ENCODE data around the gene RARS2. TPM values are rescaled to one million over a fixed set of nuclear protein-coding genes. Genes with fewer than 3 reads are reported as not detected.
"Not testable (repeated sequence)": the region's sequence is repeated elsewhere in the genome, so short reads cannot be mapped to it uniquely, and the experiment has no call there.

Gene RARS2
- total RNA-seq (2014; rRNA removed): 32.5 and 36.4 TPM in 2 replicates
- polyA plus RNA-seq (2012): 32.0 TPM

GRCh38 chr6:87589693-87590416 lies at the start of gene RARS2, which contains the start of gene ORC3:
TSS of gene RARS2 (minus strand) at chr6:87589987. CDS start at chr6:87589957, 30 bp downstream.
TSS of gene ORC3 (plus strand) at chr6:87590135. CDS start at chr6:87590169, 34 bp downstream.
- DNase-seq (ENCODE audit: low read depth): peak; percentile 89

GRCh38 chr6:87639373-87639772 lies 49.6 kb upstream of the RARS2 start:
- DNase-seq (ENCODE audit: low read depth): no peak

GRCh38 chr6:87637106-87637505 lies 47.3 kb upstream of the RARS2 start:
- DNase-seq (ENCODE audit: low read depth): no peak

GRCh38 chr6:87636315-87636714 lies 46.5 kb upstream of the RARS2 start:
- no peak for DNase-seq (ENCODE audit: low read depth)

GRCh38 chr6:87633851-87634250 lies 44.1 kb upstream of the RARS2 start:
- no peak for DNase-seq (ENCODE audit: low read depth)

GRCh38 chr6:87630746-87631145 lies 41.0 kb upstream of the RARS2 start:
- DNase-seq (ENCODE audit: low read depth): no peak

GRCh38 chr6:87628881-87629280 lies 39.1 kb upstream of the RARS2 start:
- peak; percentile 2 for DNase-seq (ENCODE audit: low read depth)

GRCh38 chr6:87628424-87628823 lies 38.6 kb upstream of the RARS2 start:
- no peak for DNase-seq (ENCODE audit: low read depth)

- peak; percentile 3 for DNase-seq (ENCODE audit: low read depth)
Measured at GRCh38 chr6:87623248-87623647, 33.5 kb upstream of the RARS2 start.

GRCh38 chr6:87618531-87618930 lies 28.7 kb upstream of the RARS2 start:
- DNase-seq (ENCODE audit: low read depth): no peak

- DNase-seq (ENCODE audit: low read depth): no peak
Measured at GRCh38 chr6:87617405-87617804, 27.6 kb upstream of the RARS2 start.

- DNase-seq (ENCODE audit: low read depth): not testable (repeated sequence)
Measured at GRCh38 chr6:87613018-87613417, 23.2 kb upstream of the RARS2 start.

- no peak for DNase-seq (ENCODE audit: low read depth)
Measured at GRCh38 chr6:87608802-87609201, 19.0 kb upstream of the RARS2 start.

- DNase-seq (ENCODE audit: low read depth): no peak
Measured at GRCh38 chr6:87606199-87606598, 16.4 kb upstream of the RARS2 start.

GRCh38 chr6:87600576-87600975 lies 10.8 kb upstream of the RARS2 start:
- DNase-seq (ENCODE audit: low read depth): no peak

GRCh38 chr6:87590990-87591389 lies 1.2 kb upstream of the RARS2 start:
- DNase-seq (ENCODE audit: low read depth): peak; percentile 6

GRCh38 chr6:87590417-87590880 lies 662 bp upstream of the RARS2 start:
- no peak for DNase-seq (ENCODE audit: low read depth)

- no peak for DNase-seq (ENCODE audit: low read depth)
Measured at GRCh38 chr6:87588756-87589407, 905 bp downstream of the RARS2 start.

GRCh38 chr6:87586371-87587077 lies 3.3 kb downstream of the RARS2 start:
- no peak for DNase-seq (ENCODE audit: low read depth)

GRCh38 chr6:87583822-87584221 lies 6.0 kb downstream of the RARS2 start:
- DNase-seq (ENCODE audit: low read depth): no peak

GRCh38 chr6:87575423-87575822 lies 14.4 kb downstream of the RARS2 start:
- DNase-seq (ENCODE audit: low read depth): no peak

GRCh38 chr6:87574237-87574804 lies 15.5 kb downstream of the RARS2 start:
- DNase-seq (ENCODE audit: low read depth): no peak

All from LHCN-M2 (cell line).